ENCODE results near the gene CCNC. TPM values are rescaled to one million over a fixed set of nuclear protein-coding genes. Genes with fewer than 3 reads are reported as not detected.
A peak's percentile ranks its signal among the peaks of the same experiment; 100 is the strongest.
"Not testable (repeated sequence)": the region's sequence is repeated elsewhere in the genome, so short reads cannot be mapped to it uniquely, and the experiment has no call there.

Gene CCNC
- total and polyA plus RNA-seq, 3 experiments from 2014 or later, result 39.6 to 64.8 (median 62.5) TPM

DNA sequence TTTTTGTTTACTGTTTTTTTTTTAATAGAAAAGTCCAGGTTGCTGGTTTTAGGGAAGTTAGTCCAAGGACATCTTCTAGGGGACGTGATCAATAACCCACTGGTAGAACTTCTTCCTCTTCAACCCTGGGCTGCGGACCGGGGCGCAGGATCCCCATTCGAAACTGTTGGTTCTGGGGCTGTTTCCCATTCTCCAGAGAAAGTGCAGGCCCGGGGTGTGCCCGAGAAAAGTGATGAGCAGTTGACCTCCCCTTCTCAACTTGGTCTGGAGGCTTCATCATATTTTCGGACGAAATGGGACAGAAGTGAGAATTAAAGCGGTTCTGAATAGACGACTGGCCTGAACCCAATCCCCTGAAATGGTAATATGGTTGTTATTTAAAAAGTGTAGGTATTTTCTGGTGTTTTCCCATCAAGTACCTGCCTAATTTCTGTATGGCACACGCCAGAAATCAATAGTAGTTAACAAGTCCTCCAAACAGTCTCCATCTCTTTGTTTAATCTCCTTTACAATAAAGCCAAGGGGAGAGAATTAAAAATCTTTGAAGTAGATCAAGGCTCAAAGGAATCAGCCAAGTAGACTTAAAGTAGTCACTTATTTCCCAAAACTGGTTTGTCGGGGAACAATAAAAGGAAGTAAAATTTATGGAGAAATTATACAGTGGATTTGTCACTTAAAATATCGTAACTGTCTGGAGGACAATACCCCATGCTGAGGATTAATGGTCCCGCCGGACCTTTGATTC lies 37.6 kb upstream of the CCNC start:
- peaks cover 81% of the 10 kb centered on the region for H3K27me3 ChIP-seq (ENCODE audit: insufficient read depth, low read length, poor library complexity, severe bottlenecking)
- H3K4me3 ChIP-seq (ENCODE audit: low read length), result no peak overlapping the region
- peaks cover 89 to 94% of the 10 kb centered on the region in 2 donors for H3K27me3 Mint-ChIP-seq
- no peak overlapping the region for H3K27ac ChIP-seq (ENCODE audit: low read depth, low read length)
- POLR2A ChIA-PET, result no interaction called here
- peaks cover 27% of the 10 kb centered on the region for H3K4me1 ChIP-seq (ENCODE audit: insufficient read depth, low read length)
- CTCF ChIA-PET, result interaction anchor here (1.0 kb wide), 1 partner anchor 24 kb away, joined by 3 read pairs; no protein-coding TSS in a partner anchor
- peaks cover 0 to 15% (median 5%) of the 10 kb centered on the region in 5 donors for H3K9me3 Mint-ChIP-seq
- H3K27ac Mint-ChIP-seq, result peak overlapping the region in 2 of 8 donors; percentile 25 to 78
- no peak for DNase-seq
- H3K9me3 ChIP-seq (ENCODE audit: low read length), result no peaks in the 10 kb centered on the region
- no peaks in the 10 kb centered on the region for H3K36me3 ChIP-seq (ENCODE audit: insufficient read depth, low read length)
- peak overlapping the region in 4 of 7 donors; percentile 10 to 47 (median 42) for H3K4me3 Mint-ChIP-seq
- H3K36me3 Mint-ChIP-seq, result no peaks in the 10 kb centered on the region
- peaks cover 38 to 60% (median 50%) of the 10 kb centered on the region in 3 donors for H3K4me1 Mint-ChIP-seq

GRCh38 chr6:99605074-99605734 lies 36.7 kb upstream of the CCNC start:
- no peaks in the 10 kb centered on the region for H3K9me3 ChIP-seq (ENCODE audit: low read length)
- no peak for DNase-seq
- ChIA-PET POLR2A (no interaction called here), CTCF (interaction anchor here (1.0 to 1.3 kb wide), 2 partner anchors 23 to 84 kb away, joined by 3 read pairs; no protein-coding TSS in a partner anchor)
- H3K9me3 Mint-ChIP-seq, result peaks cover 0 to 15% (median 5%) of the 10 kb centered on the region in 5 donors
- H3K27ac Mint-ChIP-seq, result peak overlapping the region in 2 of 8 donors; percentile 13 to 63
- no peak overlapping the region for H3K27ac ChIP-seq (ENCODE audit: low read depth, low read length)
- peaks cover 25% of the 10 kb centered on the region for H3K4me1 ChIP-seq (ENCODE audit: insufficient read depth, low read length)
- no peak overlapping the region for H3K4me3 ChIP-seq (ENCODE audit: low read length)
- peaks cover 34 to 55% (median 41%) of the 10 kb centered on the region in 3 donors for H3K4me1 Mint-ChIP-seq
- peak overlapping the region in 4 of 7 donors; percentile 13 to 68 (median 26) for H3K4me3 Mint-ChIP-seq
- H3K36me3 Mint-ChIP-seq, result no peaks in the 10 kb centered on the region
- no peaks in the 10 kb centered on the region for H3K36me3 ChIP-seq (ENCODE audit: insufficient read depth, low read length)
- peaks cover 89 to 93% of the 10 kb centered on the region in 2 donors for H3K27me3 Mint-ChIP-seq
- H3K27me3 ChIP-seq (ENCODE audit: insufficient read depth, low read length, poor library complexity, severe bottlenecking), result peaks cover 87% of the 10 kb centered on the region

- Histone ChIP-seq H3K36me3 (ENCODE audit: insufficient read depth, low read length) (no peaks in the 10 kb centered on the region), H3K4me1 (ENCODE audit: insufficient read depth, low read length) (peaks cover 21% of the 10 kb centered on the region)
Measured at GRCh38 chr6:99604166-99605073, 36.0 kb upstream of the CCNC start.

DNA sequence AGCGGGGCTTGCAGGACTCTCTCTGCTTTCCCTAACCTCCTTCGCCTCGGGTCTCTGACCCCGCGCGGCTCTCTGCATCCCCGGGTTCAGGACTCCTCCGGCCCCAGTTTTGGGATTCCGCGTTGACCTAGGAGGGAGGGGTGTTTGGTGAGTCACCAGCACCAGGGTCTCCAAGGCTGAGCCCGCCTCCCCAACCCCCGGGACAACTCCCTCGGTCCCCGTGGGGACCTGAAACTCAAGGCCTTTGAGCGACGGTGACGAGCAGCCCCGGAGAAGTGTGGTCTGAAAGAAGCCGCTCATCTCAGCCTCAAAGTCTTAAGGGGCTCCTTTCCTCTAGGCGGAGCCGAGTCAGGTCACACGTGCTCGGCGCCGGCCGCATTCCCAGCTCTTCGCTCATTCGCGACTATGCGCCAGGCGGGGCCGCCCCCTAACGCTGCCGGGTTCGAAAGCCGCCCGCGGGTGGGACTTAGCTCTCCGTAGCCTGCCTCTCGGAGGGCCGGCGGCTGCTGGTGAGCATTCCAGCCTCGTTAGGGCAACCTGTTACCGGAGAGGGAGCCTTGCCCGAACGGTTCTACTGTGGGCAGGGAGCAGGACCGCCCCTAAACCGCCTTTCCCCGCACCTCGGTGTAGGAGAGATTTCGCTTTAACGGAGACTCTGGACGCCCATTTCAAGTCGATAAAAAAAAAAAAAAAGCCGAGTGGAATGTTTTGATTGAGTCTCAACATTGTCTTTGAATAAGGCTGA lies 35.1 kb upstream of the CCNC start:
- H3K27ac Mint-ChIP-seq, result peak overlapping the region in 2 of 8 donors; percentile 34 to 63
- peak overlapping the region; percentile 62 to 86 (median 75) for H3K4me3 Mint-ChIP-seq
- CTCF ChIA-PET, result interaction anchor here (0.7 to 1.3 kb wide), 3 partner anchors 29 to 302 kb away, joined by 3 read pairs; no protein-coding TSS in a partner anchor
- H3K9me3 Mint-ChIP-seq, result peaks cover 0 to 10% (median 4%) of the 10 kb centered on the region in 5 donors
- H3K36me3 Mint-ChIP-seq, result no peaks in the 10 kb centered on the region
- Histone ChIP-seq H3K4me3 (ENCODE audit: low read length) (peak overlapping the region; percentile 20), H3K27me3 (ENCODE audit: insufficient read depth, low read length, poor library complexity, severe bottlenecking) (peaks cover 79% of the 10 kb centered on the region), H3K9me3 (ENCODE audit: low read length) (no peaks in the 10 kb centered on the region), H3K36me3 (ENCODE audit: insufficient read depth, low read length) (no peaks in the 10 kb centered on the region), H3K27ac (ENCODE audit: low read depth, low read length) (no peak overlapping the region), H3K4me1 (ENCODE audit: insufficient read depth, low read length) (peaks cover 21% of the 10 kb centered on the region)
- H3K4me1 Mint-ChIP-seq, result peaks cover 26 to 48% (median 30%) of the 10 kb centered on the region in 3 donors
- DNase-seq, result peak in 1 of 5 donors; percentile 51
- POLR2A ChIA-PET, result interaction anchor here (0.9 kb wide), 1 partner anchor 13 kb away, joined by 3 read pairs; no protein-coding TSS in a partner anchor
- peaks cover 82 to 93% of the 10 kb centered on the region in 2 donors for H3K27me3 Mint-ChIP-seq

More at GRCh38 chr6:99604166-99605073, 36.0 kb upstream of the CCNC start:
- peaks cover 87% of the 10 kb centered on the region for H3K27me3 ChIP-seq (ENCODE audit: insufficient read depth, low read length, poor library complexity, severe bottlenecking)
- Mint-ChIP-seq H3K27me3 (peaks cover 87 to 93% of the 10 kb centered on the region in 2 donors), H3K4me1 (peaks cover 29 to 50% (median 36%) of the 10 kb centered on the region in 3 donors), H3K36me3 (no peaks in the 10 kb centered on the region), H3K9me3 (peaks cover 0 to 12% (median 4%) of the 10 kb centered on the region in 5 donors), H3K4me3 (peak overlapping the region; percentile 50 to 86 (median 75)), H3K27ac (peak overlapping the region in 2 of 8 donors; percentile 13 to 63)
- no peaks in the 10 kb centered on the region for H3K9me3 ChIP-seq (ENCODE audit: low read length)
- no peak overlapping the region for H3K27ac ChIP-seq (ENCODE audit: low read depth, low read length)
- ChIA-PET CTCF (interaction anchor here (0.7 to 1.3 kb wide), 3 partner anchors 29 to 301 kb away, joined by 3 read pairs; no protein-coding TSS in a partner anchor), POLR2A (interaction anchor here (0.9 kb wide), 1 partner anchor 12 kb away, joined by 3 read pairs; no protein-coding TSS in a partner anchor)
- peak overlapping the region; percentile 20 for H3K4me3 ChIP-seq (ENCODE audit: low read length)
- no peak for DNase-seq

DNA sequence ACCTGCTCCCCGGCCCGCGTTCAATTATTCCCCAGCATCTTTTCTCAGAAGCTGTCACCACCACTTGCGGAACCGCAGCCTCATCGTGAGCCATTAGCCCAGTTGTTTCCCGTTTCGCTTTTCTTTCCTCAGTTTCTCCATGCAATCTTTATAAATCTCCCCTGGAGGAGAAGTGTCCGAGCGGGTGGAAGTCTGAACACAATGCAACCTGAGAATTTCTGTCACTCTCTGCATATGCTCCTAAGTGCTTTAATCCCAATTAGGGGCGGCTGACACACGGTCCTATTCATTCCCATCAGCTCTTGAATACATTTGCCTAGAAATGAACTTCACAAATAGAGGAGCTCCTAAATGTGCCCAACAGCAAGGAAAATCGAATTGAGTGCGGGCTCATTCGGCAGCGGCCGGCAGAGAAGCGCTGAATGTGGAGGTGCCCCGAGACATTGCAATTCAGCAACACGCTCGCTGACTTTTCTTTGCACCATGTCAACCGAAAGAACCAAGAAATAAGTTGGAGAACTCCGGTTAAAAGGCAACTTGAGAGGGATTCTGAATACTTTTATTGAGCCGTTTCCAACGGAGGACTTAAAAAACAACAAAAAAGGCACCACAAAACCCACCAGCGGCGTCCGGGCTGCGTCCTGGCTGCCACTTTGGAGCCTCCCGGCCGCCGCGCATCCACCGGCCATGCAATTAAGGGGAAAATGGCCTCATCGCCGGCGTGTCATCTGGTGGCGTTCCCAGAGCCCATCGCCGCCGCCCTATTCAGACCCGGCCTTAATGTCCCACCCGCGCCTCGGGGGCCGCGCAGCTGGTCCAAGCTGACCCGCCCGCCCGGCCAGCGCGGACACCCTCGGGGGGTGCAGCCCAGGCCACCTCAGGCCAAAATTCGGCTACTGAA lies 34.3 kb upstream of the CCNC start:
- POLR2A ChIA-PET, result interaction anchor here (0.9 kb wide), 1 partner anchor 14 kb away, joined by 3 read pairs; no protein-coding TSS in a partner anchor
- no peak overlapping the region for H3K4me3 ChIP-seq (ENCODE audit: low read length)
- H3K36me3 ChIP-seq (ENCODE audit: insufficient read depth, low read length), result no peaks in the 10 kb centered on the region
- CTCF ChIA-PET, result interaction anchor here (1.1 to 2.5 kb wide), 3 partner anchors 9 to 28 kb away, joined by 3 to 8 read pairs (median 4); no protein-coding TSS in a partner anchor
- no peaks in the 10 kb centered on the region for H3K9me3 ChIP-seq (ENCODE audit: low read length)
- H3K27ac ChIP-seq (ENCODE audit: low read depth, low read length), result no peak overlapping the region
- peaks cover 24 to 42% (median 24%) of the 10 kb centered on the region in 3 donors for H3K4me1 Mint-ChIP-seq
- peak overlapping the region; percentile 27 to 82 (median 72) for H3K4me3 Mint-ChIP-seq
- peaks cover 71% of the 10 kb centered on the region for H3K27me3 ChIP-seq (ENCODE audit: insufficient read depth, low read length, poor library complexity, severe bottlenecking)
- peaks cover 21% of the 10 kb centered on the region for H3K4me1 ChIP-seq (ENCODE audit: insufficient read depth, low read length)
- peaks cover 78 to 93% of the 10 kb centered on the region in 2 donors for H3K27me3 Mint-ChIP-seq
- peaks cover 0 to 4% (median 0%) of the 10 kb centered on the region in 5 donors for H3K9me3 Mint-ChIP-seq
- no peak for DNase-seq
- H3K27ac Mint-ChIP-seq, result peak overlapping the region in 1 of 8 donors; percentile 10
- no peaks in the 10 kb centered on the region for H3K36me3 Mint-ChIP-seq

GRCh38 chr6:99594696-99595095 lies 26.2 kb upstream of the CCNC start:
- Histone ChIP-seq H3K4me1 (ENCODE audit: insufficient read depth, low read length) (peaks cover 18% of the 10 kb centered on the region), H3K27me3 (ENCODE audit: insufficient read depth, low read length, poor library complexity, severe bottlenecking) (peaks cover 47% of the 10 kb centered on the region)
- H3K4me3 Mint-ChIP-seq; H3K27ac Mint-ChIP-seq; H3K36me3 Mint-ChIP-seq; POLR2A ChIA-PET; DNase-seq; CTCF ChIA-PET; H3K9me3 ChIP-seq (ENCODE audit: low read length); H3K4me3 ChIP-seq (ENCODE audit: low read length); H3K27ac ChIP-seq (ENCODE audit: low read depth, low read length); H3K36me3 ChIP-seq (ENCODE audit: insufficient read depth, low read length): not testable (repeated sequence)
- H3K27me3 Mint-ChIP-seq, result peaks cover 65 to 92% of the 10 kb centered on the region in 2 donors
- peaks cover 3 to 11% (median 9%) of the 10 kb centered on the region in 5 donors for H3K9me3 Mint-ChIP-seq
- H3K4me1 Mint-ChIP-seq, result peaks cover 16 to 25% (median 25%) of the 10 kb centered on the region in 3 donors
